LNCaP clone FGC (cell line): ENCODE measurements around the gene HAGH.
"Not testable (repeated sequence)": the region's sequence is repeated elsewhere in the genome, so short reads cannot be mapped to it uniquely, and the experiment has no call there.

ENCODE experiments used
- DNase-seq: peaks from one replicate; pipeline ENCODE4 v3.0.0-alpha.2; 2011; ENCODE audit warnings: low read depth
- H3K4me3 ChIP-seq: 2 replicates; pipeline ENCODE4 v1.5.1; 2011; ENCODE audit warnings: mild to moderate bottlenecking, low read depth, low read length, control low read depth
- CTCF ChIP-seq: IDR thresholded peaks from 2 replicates; pipeline ENCODE4 v1.5.1; 2012; ENCODE audit warnings: mild to moderate bottlenecking; ENCODE audit not compliant: control insufficient read depth, insufficient read depth; ENCODE audit errors: extremely low read depth

Gene HAGH

GRCh38 chr16:1810536-1810935 is 16.1 kb downstream of the HAGH start:
- no peak for DNase-seq
- TF ChIP-seq CTCF: no peak
- H3K4me3 ChIP-seq: no peak overlapping the region

GRCh38 chr16:1810106-1810505 is 16.5 kb downstream of the HAGH start:
- no peak for TF ChIP-seq CTCF
- no peak overlapping the region for H3K4me3 ChIP-seq
- no peak for DNase-seq

- no peak for DNase-seq
- no peak for TF ChIP-seq CTCF
- H3K4me3 ChIP-seq: no peak overlapping the region
These were observed 17.3 kb downstream of the HAGH start for GRCh38 chr16:1809281-1809801.

- TF ChIP-seq CTCF: no peak
- no peak overlapping the region for H3K4me3 ChIP-seq
- DNase-seq: no peak
These were observed 17.9 kb downstream of the HAGH start for GRCh38 chr16:1808691-1809090.

- no peak for DNase-seq
- TF ChIP-seq CTCF: no peak
- no peak overlapping the region for H3K4me3 ChIP-seq
These were observed 19.0 kb downstream of the HAGH start for GRCh38 chr16:1807626-1808025.

- no peak for DNase-seq
- no peak overlapping the region for H3K4me3 ChIP-seq
- no peak for TF ChIP-seq CTCF
These were observed 25.9 kb downstream of the HAGH start for GRCh38 chr16:1800701-1801100.

GRCh38 chr16:1799263-1799662 is 27.4 kb downstream of the HAGH start:
- not testable (repeated sequence) for H3K4me3 ChIP-seq, DNase-seq
